GM19452 (cell line): ENCODE results near the gene CFAP126.
"Not testable (repeated sequence)": the region's sequence is repeated elsewhere in the genome, so short reads cannot be mapped to it uniquely, and the experiment has no call there.

Experiments
- ATAC-seq: cut with Tn5 transposase; IDR thresholded peaks from one replicate; pipeline ENCODE4 v1.9.1; 2021; ENCODE audit not compliant: unreplicated experiment

CFAP126 gene

GRCh38 chr1:161367684-161368400 lies at the start of gene CFAP126:
Gene CFAP126 (minus strand): TSS chr1:161367876. CDS start chr1:161367868, 8 bp downstream.
- ATAC-seq: peak; percentile 86

GRCh38 chr1:161413050-161413449 lies 45.4 kb upstream of the CFAP126 start:
- not testable (repeated sequence) for ATAC-seq

GRCh38 chr1:161410636-161410970 lies 42.9 kb upstream of the CFAP126 start:
- not testable (repeated sequence) for ATAC-seq

- ATAC-seq: peak; percentile 49
Observed at GRCh38 chr1:161409848-161410635, 42.4 kb upstream of the CFAP126 start.

GRCh38 chr1:161408429-161409052 lies 40.9 kb upstream of the CFAP126 start:
- no peak for ATAC-seq

GRCh38 chr1:161407451-161407985 lies 39.8 kb upstream of the CFAP126 start:
- no peak for ATAC-seq

GRCh38 chr1:161406551-161406950 lies 38.9 kb upstream of the CFAP126 start:
- not testable (repeated sequence) for ATAC-seq

DNA sequence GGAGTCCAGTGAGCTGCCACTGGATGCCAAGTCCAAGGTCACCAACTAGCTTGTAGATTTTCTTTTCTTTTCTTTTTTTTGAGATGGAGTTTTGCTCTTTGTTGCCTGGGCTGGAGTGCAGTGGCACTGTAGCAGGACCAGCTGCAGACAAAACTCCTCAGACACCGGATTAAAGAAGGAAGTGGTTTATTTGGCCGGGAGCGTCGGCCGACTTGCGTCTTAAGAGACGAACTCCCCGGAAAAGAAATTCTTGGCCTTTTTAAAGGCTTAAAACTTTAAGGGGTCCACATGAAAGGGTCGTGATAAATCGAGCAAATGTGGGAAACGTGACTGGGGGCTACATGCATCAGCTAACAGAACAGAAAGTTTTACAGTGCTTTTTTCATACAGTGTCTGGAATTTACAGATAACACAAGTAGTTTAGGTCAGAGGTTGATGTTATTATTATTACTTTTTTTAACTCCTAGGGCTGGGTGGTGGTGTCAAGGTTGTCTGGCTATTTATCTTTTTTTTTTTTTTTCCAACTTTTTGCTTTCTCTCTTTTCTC lies 36.4 kb upstream of the CFAP126 start:
- no peak for ATAC-seq

- no peak for ATAC-seq
Observed at GRCh38 chr1:161402446-161402845, 34.8 kb upstream of the CFAP126 start.

GRCh38 chr1:161399257-161399998 lies 31.8 kb upstream of the CFAP126 start:
- peak; percentile 79 for ATAC-seq

DNA sequence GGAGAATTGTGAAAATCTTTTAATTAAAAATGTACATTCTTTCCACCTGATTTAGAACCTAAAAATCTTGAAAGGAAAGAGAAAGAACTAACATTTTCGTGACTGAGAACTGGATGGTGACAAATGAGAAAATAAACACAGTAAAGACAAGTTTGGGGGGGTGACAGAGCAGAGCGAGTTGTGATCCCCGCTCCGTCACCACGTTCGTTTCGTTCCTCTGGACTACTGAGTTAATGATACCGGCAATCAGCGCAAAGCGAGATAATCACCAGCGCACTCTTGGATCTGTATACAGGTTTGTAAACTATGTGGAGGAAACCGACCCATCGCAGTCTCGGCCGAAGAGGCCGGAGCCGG lies 31.2 kb upstream of the CFAP126 start:
- peak; percentile 11 for ATAC-seq

DNA sequence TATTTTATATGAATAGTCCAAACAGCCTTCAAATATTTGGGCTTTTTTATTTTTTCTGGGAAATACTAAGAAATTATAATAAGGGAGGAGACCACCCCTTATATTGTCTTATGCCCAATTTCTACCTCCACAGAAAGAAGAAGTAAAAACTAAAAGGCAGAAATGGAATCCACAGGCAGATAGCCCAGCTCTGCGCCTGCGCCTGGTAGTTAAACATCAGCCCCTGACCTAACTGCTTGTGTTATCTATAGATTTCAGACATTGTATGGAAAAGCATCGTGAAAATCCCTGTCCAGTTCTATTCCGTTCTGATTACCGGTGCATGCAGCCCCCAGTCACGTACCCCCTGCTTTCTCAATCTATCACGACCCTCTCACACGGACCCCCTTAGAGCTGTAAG lies 29.4 kb upstream of the CFAP126 start:
- ATAC-seq: not testable (repeated sequence)

GRCh38 chr1:161393151-161393550 lies 25.5 kb upstream of the CFAP126 start:
- no peak for ATAC-seq

DNA sequence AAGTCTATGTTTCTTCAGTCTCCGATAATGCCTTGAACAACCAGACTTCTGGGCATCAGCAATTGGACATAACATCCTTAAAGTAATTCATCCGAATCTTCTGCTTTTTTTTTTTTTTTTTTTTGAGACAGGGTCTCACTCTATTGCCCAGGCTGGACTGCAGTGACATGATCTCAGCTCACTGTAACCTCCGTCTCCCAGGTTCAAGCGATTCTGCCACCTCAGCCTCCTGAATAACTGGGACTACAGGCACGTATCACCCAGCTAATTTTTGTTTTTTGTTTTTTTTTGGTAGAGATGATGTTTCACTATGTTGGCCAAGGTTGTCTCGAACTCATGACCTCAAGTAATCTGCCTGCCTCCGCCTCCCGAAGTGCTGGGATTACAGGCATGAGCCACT lies 23.9 kb upstream of the CFAP126 start:
- ATAC-seq: no peak

DNA sequence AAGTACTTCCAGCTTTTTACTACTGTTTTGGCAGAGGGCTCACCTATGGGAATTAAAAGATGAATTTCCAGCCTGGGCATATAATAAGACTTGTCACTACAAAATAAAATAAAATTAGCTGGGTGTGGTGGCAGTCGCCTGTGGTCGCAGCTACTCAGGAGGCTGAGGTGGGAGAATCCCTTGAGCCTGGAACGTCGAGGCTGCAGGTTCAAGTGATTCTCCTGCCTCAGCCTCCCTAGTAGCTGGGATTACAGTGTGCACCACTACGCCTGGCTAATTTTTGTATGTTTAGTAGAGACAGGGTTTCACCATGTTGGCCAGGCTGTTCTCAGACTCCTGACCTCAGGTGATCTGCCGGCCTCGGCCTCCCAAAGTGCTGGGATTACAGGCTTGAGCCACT lies 23.5 kb upstream of the CFAP126 start:
- ATAC-seq: not testable (repeated sequence)

DNA sequence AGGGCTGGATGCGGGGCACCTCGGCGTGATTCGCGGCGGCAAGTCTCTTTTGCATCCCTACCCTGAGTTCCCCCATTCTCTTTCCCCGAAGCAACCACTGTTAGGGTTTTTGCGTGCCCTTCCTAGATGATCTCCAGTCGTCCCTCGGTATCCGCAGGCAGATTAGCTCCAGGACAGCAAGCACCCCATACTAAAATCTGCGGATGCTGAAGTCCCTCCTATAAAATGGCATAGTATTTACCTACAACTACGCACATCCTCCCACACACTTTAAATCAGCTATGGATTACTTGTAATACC lies 22.8 kb upstream of the CFAP126 start:
- ATAC-seq: no peak

- peak; percentile 75 for ATAC-seq
Observed at GRCh38 chr1:161389691-161390558, 22.2 kb upstream of the CFAP126 start.

DNA sequence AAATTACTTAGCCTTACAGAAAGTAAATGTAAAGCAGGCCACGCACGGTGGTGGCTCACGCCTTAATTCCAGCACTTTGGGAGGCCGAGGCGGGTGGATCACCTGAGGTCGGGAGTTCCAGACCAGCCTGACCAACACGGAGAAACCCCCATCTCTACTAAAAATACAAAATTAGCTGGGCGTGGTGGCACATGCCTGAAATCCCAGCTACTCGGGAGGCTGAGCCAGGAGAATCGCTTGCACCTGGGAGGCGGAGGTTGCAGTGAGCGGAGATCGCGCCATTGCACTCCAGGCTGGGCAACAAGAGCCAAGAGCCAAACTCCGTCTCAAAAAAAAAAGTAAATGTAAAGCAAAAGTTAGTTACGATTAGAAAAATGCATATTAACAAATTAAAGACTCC lies 21.5 kb upstream of the CFAP126 start:
- not testable (repeated sequence) for ATAC-seq

DNA sequence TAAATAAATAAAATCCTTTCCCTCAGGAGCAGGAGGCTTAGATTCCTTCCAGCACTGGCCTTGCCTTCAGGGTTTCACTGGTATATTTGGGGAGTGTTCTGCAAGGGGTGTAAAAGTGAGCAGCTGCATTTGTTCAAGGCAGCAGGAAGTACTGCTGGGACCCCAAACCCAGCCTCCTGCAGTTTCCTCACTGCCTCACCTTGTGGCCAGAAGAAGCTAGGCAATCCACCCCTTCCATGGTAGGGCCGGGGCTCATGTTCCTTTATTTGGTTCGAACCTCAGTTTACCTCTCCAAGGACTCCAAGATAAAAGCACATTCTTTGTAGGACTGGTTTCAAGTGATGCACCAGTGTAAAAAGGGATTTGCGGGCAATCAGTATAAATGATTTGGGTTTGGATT lies 21.0 kb upstream of the CFAP126 start:
- ATAC-seq: no peak
